ENCODE data around the gene GNAQ. TPM values are rescaled to one million over a fixed set of nuclear protein-coding genes. Genes with fewer than 3 reads are reported as not detected.

Gene GNAQ
- total RNA-seq = 33.1 and 41.3 TPM in 2 replicates

DNA sequence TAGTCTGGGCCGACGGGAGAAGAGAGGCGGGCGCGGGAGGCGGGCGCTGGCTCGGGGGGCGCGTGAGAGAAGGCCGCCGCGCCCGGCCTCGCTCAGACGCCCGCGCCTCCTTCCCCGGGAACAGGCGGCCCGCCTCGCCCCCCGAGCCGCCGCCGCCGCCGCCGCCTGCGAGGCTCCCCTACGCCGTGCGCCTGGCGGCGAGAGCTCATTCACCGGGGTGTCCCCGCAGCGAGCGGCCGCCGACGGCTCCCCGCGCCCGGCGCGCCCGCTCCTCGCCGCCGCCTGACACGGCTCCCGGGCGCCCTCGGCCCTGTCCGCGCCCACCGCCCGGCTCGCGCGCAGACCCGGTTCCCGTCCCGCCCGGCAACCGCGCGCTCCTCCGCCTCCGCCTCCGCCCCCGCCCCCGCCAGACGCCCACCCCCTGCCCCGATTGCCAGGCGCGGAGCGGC is at the start of gene GNAQ:
GNAQ (minus strand) TSS at position 368 of the 449 bp plus-strand sequence. CDS start 576 bp downstream, outside the sequence.

Other genes with a start within 250 kb of the GNAQ start
- 23.7 and 29.9 TPM in 2 replicates for gene CEP78, start 204.3 kb upstream of the GNAQ start, total RNA-seq

Measured in epithelial cell of umbilical artery (primary cell).